HG02938 (cell line): ENCODE results near the gene CSMD2.

Experiments
- ATAC-seq: cut with Tn5 transposase; IDR thresholded peaks from one replicate; pipeline ENCODE4 v1.9.1; 2021; ENCODE audit warnings: mild to moderate bottlenecking, moderate library complexity; ENCODE audit not compliant: unreplicated experiment

Gene CSMD2

DNA sequence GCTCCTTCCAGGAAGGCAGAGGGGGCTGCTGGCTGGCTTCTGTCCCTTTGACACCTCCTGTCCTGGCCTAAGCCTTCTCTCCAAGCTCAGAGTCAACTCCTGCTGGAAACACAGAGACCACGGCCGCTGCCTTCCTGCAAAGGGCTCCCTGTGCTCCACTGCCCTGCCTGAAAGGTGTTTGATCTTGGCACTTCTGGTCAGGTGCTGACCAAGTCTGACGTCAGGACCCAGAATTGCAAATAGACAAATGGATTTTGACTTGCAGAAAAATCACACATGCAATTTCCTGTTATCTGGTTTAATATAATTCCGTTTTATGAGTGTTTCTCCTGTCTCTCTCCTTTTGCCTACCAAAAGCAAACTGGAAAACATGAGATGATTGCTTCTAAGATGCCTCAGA lies 387.7 kb downstream of the CSMD2 start:
- ATAC-seq, result no peak

DNA sequence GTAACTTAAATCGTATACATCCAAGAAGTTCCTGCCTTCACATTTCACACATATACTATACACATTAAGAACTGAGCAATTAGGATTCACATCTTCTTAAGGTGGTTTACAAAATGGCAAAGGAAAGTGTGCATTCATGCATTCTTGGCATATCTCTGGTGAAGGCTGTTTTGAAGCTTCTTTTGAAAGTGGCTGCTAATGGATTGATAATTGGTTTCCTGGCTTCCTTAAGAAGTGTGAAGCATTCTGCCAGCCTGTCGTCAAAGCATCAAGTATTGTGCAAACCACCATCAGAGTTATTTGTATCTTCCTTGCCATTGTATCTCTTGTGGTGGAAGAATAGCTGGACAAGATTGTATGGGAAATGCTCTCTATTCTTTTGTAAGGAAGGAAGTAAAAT lies 396.2 kb downstream of the CSMD2 start:
- ATAC-seq, result no peak

GRCh38 chr1:33768106-33768505 lies 396.9 kb downstream of the CSMD2 start:
- ATAC-seq, result no peak

GRCh38 chr1:33764149-33764548 lies 400.9 kb downstream of the CSMD2 start:
- no peak for ATAC-seq

GRCh38 chr1:33763406-33763805 lies 401.6 kb downstream of the CSMD2 start:
- ATAC-seq, result no peak

DNA sequence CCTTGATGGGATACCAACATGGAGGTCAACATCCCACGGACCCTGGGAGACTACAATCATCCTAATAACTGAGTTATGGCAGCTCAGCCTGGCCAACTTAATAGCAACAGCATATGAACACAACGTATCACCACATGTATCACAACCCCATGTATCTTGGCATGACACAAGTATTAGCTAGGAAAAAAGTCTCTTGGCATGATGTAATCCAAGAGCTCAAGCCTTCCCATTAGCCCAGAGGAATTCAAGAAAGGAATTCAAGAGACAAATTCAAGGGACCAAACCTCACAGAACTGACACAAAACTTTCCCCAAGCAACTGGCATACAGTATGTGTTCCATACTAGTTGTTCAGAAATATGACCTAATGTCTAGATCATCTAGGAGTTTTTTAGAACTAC lies 402.1 kb downstream of the CSMD2 start:
- no peak for ATAC-seq

- ATAC-seq, result no peak
These were observed 402.8 kb downstream of the CSMD2 start for GRCh38 chr1:33762109-33762830.

- ATAC-seq, result no peak
These were observed 406.3 kb downstream of the CSMD2 start for GRCh38 chr1:33758698-33759097.

DNA sequence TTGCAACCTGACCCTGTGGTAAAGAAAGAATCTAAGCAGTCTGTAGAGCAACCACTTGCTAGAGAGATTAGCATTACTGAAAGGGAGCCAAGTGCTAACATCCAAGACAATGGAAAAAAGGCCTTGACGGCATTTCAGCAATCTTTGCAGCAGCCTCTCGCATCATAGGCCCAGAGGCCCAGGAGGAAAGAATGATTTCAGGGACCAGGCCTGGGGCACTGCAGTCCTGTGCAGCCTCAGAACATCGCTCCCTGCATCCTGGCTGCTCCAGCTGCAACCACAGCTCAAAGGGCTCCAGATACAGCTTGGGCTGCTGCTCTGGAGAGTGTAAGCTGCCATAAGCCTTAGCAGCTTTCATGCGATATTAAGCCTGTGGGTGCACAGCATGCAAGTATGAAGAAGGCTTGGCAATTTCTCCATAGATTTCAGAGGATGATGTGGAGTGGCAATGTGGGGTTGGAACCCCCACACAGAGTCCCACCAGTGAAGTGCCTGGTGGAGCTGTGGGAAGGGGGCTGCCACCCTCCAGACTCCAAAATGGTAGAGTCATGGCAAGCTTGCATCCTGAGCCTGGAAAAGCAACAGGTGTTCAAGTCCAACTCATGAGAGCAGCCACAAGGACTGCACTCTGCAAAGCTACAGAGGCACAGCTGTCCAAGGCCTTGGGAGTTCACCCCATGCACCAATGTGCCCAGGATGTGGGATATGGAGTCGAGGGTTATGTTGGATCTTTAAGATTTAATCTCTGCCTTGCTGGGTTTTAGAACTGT lies 411.8 kb downstream of the CSMD2 start:
- no peak for ATAC-seq

GRCh38 chr1:33745942-33746341 lies 419.1 kb downstream of the CSMD2 start:
- ATAC-seq, result no peak

DNA sequence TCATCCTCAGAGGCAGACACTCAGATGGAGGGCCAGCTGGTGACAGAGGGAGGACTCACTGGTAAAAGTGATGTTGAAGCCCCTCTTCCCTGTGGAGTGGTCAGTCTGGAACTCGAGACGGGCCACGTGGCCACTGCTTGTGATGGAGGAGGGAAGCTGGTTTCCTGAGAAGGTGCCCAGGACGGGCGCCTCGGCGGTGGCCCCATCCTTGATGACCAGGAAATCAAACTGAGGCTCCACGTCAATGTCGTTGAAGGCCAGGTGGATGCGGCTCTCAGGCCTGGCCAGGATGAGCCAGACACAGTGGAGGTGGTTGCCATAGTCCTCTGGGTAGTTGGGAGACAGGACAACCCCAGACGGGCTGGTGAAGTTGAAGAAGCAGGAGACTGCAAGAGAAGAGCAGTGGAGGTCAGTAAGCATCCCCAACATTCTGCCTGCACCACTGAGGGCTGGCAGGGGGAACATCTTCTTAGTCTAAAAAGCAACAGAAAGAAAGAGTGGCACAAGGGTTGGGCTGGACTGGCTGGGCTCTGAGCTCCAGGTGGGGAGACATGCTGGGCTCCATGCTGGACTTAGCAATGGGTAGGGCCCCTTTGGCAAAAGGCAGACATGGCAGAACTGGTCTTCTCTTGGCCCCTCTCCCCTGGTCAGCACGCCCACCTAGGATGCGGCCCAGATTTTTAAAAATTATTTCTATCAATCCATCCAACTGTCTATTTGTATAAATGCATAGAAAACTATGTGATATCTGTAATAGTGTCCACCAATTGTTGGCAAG lies 421.6 kb downstream of the CSMD2 start:
- no peak for ATAC-seq

DNA sequence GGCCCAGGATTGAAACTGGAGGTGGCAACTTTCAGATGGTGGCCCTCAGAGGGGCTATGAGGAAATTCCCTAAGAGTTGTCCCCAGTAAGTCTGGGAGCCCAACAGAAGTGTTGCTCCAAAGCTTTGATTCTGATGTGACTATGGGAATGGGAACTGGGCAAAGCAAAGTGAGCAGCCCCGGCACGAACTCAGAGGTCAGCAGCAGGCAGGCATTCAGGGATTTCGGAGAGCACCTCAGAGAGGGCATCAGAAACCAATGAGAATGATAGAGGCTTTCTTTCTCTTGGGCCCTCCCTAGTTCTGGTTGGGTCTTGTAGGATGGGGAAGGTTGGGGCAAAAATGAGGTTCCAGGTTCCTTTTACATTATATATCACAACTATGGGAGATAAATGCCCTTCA lies 422.4 kb downstream of the CSMD2 start:
- ATAC-seq, result no peak

- ATAC-seq, result no peak
These were observed 423.3 kb downstream of the CSMD2 start for GRCh38 chr1:33741749-33742148.

DNA sequence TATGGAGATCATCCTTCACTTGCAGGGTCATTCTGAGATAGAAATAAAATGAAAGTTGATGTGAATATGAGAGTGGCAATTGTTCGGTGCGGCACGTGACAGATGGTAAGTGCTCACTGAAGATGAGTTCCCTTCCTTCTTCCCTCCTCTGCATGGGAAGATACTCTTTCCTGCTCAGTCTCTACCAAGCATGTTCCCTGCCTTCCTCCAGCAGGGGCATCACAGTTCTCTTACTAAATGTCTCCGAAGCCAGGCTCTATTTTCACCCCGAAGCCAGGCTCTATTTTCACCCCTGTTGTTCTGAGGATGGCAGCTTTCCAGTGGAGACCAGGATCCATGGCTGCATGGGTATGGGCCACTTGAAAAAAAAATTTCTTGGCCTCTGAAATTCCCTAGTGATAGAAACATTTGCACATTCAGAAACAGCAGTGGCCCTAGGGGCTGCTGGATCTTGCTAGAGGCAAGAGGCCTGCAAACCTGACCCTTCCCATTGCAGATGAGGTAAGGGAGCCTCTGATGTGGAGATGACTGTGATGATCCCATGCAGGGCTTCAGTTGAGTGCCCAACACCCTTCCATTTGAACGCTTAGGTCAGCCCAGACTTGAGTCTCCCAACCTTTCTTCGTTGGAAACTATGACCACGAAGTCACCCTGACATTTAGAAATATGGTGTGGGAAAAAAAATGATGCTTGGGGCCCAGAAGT lies 424.8 kb downstream of the CSMD2 start:
- ATAC-seq, result no peak

DNA sequence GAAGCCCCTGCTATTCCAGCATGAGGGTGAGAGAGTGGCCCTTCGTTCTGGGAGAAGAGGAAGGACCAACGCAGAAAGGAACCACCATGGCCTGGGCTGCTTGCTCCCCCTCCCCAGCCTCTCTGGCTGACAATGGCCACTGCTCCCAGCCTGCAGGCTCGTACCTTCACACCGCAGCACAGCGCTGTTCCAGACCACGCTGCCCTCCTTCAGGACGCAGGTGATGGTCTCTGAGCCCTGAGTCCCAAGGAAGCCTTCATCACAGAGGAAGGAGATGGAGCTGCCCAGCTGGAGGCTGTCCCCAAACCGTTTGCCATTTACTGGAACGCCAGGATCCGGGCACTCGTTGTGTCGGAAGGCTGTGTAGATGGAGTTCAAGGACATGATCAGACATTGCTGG lies 426.1 kb downstream of the CSMD2 start:
- no peak for ATAC-seq

DNA sequence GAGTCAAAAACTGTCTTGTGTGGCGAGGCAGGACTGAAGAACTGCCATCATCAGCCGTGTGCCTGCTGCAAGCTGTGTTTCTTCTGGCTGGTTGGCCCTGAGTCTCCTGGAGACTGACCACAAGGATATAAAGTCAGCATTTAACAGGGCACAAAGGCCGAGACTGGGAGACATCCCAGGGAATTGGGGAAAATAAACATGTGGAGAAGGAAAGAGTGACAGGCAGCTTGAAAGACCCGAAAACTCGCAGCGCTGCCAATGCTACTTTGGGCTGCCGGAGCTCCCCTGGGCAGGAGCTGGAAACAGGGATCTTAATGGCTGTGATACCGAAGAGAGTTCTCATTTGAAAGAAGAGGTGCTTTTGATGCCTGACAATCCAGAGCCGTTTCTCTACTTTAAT lies 426.5 kb downstream of the CSMD2 start:
- ATAC-seq, result no peak

GRCh38 chr1:33736496-33736895 lies 428.5 kb downstream of the CSMD2 start:
- no peak for ATAC-seq

GRCh38 chr1:33735624-33736023 lies 429.4 kb downstream of the CSMD2 start:
- ATAC-seq, result no peak

DNA sequence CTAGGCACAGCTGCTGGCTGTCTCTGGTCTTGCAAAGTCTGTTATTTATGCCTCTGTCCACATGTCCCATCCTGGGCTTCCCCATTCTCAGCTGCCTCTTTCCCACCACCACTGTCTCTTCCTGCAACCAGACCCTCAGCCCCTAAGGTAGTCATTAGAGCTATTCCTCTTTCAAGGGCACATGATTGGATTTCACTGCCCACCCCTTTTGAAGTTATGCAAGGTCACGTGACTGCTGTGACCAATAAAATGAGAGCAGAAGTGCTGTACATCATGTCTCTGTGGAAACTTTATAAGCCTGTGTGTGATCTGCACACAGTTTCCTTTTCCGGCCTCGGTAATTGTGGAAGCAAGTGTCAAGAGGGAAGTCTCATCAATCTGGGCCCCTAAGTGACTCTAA lies 437.7 kb downstream of the CSMD2 start:
- ATAC-seq, result no peak

DNA sequence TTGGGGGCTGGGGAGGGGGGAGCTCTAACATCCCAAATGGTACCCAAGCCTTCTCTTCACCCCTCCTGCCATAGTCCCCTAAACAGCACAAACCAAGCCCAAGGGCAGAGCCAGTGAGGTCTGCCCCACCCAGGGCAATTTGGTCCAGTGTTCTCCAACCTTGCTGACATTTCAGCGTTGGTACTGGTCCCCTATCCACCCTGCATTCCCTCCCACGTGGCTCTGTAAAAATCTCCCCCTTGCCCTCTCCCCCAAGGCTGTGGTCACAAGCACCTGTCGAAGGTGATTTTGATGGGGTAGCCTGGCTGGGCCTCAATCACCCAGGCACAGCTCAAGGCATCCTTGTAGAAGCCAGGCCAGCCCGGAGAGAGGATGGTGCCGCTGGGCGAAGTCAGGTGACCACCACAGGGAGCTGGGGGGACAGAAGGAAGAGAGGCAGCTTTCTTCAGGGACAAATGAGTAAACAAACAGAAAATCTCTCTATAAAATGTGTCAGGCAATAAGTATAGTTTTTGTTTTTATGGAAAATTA lies 438.7 kb downstream of the CSMD2 start:
- no peak for ATAC-seq
